AG04449 (cell line): Measurements from ENCODE around the gene RICTOR.
"Not testable (repeated sequence)": the region's sequence is repeated elsewhere in the genome, so short reads cannot be mapped to it uniquely, and the experiment has no call there.

ENCODE experiments used
- CTCF ChIA-PET: fragments of 350-600 bp; formaldehyde crosslinking; extraction: SDS; loops from one replicate; lab custom pipeline; 2021; ENCODE audit warnings: antibody characterized with exemption; lab: Yijun Ruan, JAX
- POLR2A ChIA-PET: fragments of 400-600, 350-600 bp; formaldehyde crosslinking; extraction: SDS; loops from one replicate; lab custom pipeline; 2020; ENCODE audit warnings: antibody characterized with exemption, inconsistent platforms; lab: Yijun Ruan, JAX
- DNase-seq: peaks from one replicate; pipeline ENCODE4 v3.0.0-alpha.2; 2010; ENCODE audit warnings: low read depth, low spot score
- H3K4me3 ChIP-seq: 2 replicates; pipeline ENCODE4 v1.5.1; 2011; ENCODE audit warnings: low read depth, mild to moderate bottlenecking, control low read depth, low read length
- CTCF ChIP-seq: IDR thresholded peaks from one replicate; pipeline ENCODE4 v1.5.1; 2011; ENCODE audit warnings: mild to moderate bottlenecking, moderate library complexity, low read length, control low read depth, inconsistent platforms; ENCODE audit not compliant: insufficient read depth; ENCODE audit errors: missing control alignments

RICTOR gene

DNA sequence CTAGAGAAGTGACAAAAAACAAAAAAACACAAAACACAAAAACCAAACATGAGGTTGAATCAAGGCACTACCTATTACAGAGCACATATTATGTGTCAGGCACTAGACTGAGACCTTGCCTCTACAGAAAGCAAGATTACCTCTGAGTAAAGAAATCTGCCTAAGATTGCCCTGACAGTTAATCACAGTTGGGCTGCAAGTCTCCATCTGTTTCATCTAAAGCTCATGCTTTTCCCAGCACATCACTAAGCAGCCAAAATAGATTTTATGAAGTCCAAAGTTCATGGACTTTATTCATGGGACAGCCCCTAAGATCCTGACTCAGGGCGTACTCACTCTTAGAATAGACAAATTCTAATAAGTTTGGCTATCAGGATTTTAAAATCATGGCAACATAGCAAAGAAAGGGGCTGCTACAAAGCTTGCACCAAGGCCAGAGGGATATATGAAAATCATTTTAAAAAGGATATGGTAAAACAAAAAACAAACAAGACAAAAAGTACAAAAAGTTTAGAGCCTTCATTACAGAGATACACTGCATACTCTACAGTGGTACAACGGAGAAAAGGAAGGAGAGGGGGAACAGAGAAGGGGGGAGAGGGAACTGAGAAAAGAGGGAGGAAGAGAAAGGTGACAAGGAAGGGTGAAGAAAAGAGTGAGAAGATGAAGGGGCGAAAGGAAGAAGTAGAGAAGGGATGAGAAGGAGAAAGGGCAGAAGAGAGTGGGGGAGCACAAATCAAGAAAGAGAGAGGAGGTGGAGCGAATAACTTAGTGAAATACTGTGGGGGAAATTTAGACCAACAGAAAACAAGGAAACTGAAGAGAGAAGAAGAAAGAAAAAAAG, 58.2 kb downstream of the RICTOR start:
- ChIA-PET POLR2A (interaction anchor here (1.0 kb wide), 2 partner anchors 85 to 170 kb away, joined by 3 to 4 read pairs; partner anchors contain the start of gene OSMR), CTCF (interaction anchor here (1.0 to 2.6 kb wide), 3 partner anchors 30 to 206 kb away, joined by 3 to 12 read pairs (median 3); no protein-coding TSS in a partner anchor)
- DNase-seq: peak; percentile 67
- H3K4me3 ChIP-seq: no peak overlapping the region
- TF ChIP-seq CTCF: no peak

- no peak overlapping the region for H3K4me3 ChIP-seq
- CTCF ChIA-PET: interaction anchor here (2.6 kb wide), 1 partner anchor 66 kb away, joined by 12 read pairs; no protein-coding TSS in a partner anchor
- no peak for TF ChIP-seq CTCF
- peak; percentile 82 for DNase-seq
- POLR2A ChIA-PET: no interaction called here
Observed at GRCh38 chr5:39014561-39014960, 59.6 kb downstream of the RICTOR start.

DNA sequence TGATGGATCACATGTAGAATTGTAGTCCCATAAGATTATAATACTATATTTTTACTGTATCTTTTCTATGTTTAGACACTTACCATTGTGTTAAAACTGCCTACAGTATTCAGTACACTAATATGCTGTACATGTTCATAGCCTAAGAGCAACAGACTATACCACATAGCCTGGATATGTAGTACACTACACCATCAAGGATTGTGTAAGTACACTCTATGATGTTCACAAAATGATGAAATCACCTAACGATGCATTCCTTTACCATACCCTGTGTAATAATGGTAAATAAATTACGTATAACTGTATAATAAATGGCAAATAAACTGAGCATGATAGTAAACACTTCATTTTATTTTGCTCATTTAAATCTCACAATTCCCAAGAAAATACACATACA, 60.3 kb downstream of the RICTOR start:
- CTCF ChIA-PET: interaction anchor here (2.6 kb wide), 1 partner anchor 67 kb away, joined by 12 read pairs; no protein-coding TSS in a partner anchor
- no peak overlapping the region for H3K4me3 ChIP-seq
- DNase-seq: no peak
- POLR2A ChIA-PET: no interaction called here
- no peak for TF ChIP-seq CTCF

GRCh38 chr5:39010958-39011357, 63.2 kb downstream of the RICTOR start:
- POLR2A ChIA-PET, H3K4me3 ChIP-seq, CTCF ChIA-PET, DNase-seq: not testable (repeated sequence)

GRCh38 chr5:39009981-39010380, 64.2 kb downstream of the RICTOR start:
- no peak overlapping the region for H3K4me3 ChIP-seq
- POLR2A ChIA-PET: no interaction called here
- TF ChIP-seq CTCF: no peak
- no peak for DNase-seq
- CTCF ChIA-PET: no interaction called here

DNA sequence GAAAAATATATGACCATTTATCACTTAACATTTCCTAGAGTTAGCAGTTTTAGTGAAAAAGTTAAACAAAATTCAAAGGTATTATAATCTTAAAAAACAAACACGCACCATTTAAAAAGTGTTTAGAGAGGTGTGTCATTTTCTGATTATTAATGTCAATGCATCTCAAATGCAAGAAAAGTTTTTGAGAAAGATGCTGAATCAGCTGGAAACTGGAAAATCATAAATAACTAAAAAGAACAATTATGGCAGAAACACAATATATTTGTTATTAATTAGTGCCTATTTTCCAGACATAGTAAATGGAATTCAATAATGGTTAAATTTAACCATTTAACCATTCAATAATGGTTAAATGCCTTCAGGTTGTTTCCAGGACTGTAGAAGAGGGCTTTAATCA, 64.9 kb downstream of the RICTOR start:
- no peak for TF ChIP-seq CTCF
- ChIA-PET CTCF (interaction anchor here (0.7 kb wide), 1 partner anchor 187 kb away, joined by 3 read pairs; no protein-coding TSS in a partner anchor), POLR2A (no interaction called here)

GRCh38 chr5:39006650-39007049, 67.5 kb downstream of the RICTOR start:
- POLR2A ChIA-PET: no interaction called here
- CTCF ChIA-PET: interaction anchor here (1.3 to 2.6 kb wide), 4 partner anchors 12 to 275 kb away, joined by 3 to 18 read pairs (median 4); no protein-coding TSS in a partner anchor
- DNase-seq: no peak
- no peak overlapping the region for H3K4me3 ChIP-seq
- TF ChIP-seq CTCF: no peak

More for the DNA sequence above, 64.9 kb downstream of the RICTOR start:
- no peak overlapping the region for H3K4me3 ChIP-seq
- DNase-seq: no peak
